ENCODE data around the gene COMMD4.
A peak's percentile ranks its signal among the peaks of the same experiment; 100 is the strongest.
"Not testable (repeated sequence)": the region's sequence is repeated elsewhere in the genome, so short reads cannot be mapped to it uniquely, and the experiment has no call there.

The COMMD4 gene

DNA sequence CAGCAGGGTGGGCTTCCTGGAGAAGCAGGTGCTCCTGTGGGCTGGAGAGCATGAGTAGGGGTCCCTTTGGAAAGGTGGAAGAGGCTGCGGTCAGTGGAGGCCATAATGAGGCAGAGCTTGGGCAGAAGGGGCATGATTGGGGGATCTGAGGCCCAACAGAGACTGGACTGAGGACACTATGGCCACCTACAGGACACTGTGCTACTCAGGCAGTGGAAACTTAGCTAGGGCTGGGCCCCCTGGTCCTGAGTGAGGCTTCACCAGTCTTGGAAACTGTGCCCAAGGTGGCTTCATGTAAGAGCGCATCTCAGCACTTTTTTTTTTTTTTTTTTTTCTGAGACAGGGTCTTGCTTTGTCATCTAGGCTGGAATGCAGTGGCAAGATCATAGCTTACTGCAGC, 6.3 kb upstream of the COMMD4 start:
- DNase-seq (ENCODE audit: low read depth in 1 of 2, low spot score in 1 of 2), result no peak

DNA sequence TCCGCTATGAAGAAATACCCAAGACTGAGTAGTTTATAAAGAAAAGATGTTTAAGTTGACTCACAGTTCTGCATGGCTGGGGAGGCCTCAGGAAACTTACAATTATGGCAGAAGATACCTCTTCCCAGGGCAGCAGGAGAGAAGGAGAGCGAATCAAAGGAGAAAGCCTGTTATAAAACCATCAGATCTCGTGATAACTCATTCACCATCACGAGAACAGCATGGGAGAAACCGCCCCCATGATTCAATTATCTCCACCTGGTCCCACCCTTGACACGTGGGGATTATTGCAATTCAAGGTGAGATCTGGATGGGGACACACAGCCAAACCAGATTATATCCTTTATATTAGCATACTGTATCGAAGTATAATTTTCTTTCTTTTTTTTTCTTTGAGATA, 3.8 kb upstream of the COMMD4 start:
- DNase-seq (ENCODE audit: low read depth in 1 of 2, low spot score in 1 of 2), result not testable (repeated sequence)

DNA sequence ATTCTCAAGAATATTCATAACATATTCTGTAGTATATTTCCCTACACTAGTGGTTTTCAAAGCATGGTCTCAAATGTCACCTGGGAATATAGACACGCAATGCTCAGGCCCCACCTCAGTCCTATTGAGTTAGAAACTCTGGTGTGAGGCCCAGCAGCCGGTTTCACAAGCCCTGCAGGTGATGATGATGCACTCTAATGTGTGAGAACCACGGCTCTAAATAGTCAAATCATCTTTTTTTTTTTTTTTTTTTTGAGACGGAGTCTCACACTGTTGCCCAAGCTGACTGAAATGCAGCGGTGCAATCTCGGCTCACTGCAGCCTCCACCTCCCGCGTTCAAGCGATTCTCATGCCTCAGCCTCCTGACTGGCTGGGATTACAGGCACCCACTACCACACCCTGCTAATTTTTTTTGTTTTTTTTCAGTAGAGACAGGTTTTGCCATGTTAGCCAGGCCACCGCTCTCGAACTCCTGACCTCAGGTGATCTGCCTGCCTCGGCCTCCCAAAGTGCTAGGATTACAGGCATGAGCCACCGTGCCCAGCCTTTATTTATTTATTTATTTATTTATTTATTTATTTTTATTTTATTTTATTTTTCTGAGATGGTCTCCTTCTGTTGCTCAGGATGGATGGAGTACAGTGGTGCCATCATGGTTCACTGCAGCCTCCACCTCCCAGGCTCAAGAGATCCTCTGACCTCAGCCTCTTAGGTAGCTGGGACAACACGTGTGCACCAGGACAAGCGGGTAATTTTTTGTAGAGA, 2.0 kb upstream of the COMMD4 start:
- DNase-seq (ENCODE audit: low read depth in 1 of 2, low spot score in 1 of 2), result not testable (repeated sequence)

DNA sequence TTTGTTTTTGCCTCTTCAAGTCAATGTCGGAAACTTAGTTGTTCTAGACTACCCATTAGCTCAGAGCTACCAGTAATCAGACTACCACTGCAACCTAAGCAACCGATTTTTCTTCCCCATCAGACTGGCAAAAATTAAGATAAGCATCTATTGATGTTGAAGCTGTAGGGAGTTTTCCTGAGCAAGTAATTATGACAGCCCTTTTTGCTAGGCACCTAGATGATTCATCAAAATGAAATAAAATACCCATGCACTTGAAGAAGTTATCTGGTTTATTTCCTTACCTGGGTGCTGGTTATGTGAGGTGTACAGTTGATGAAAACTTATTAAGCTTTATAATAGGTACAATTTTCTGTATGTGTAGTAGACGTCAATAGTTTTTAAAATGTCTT, 554 bp upstream of the COMMD4 start:
- no peak for DNase-seq (ENCODE audit: low read depth in 1 of 2, low spot score in 1 of 2)

DNA sequence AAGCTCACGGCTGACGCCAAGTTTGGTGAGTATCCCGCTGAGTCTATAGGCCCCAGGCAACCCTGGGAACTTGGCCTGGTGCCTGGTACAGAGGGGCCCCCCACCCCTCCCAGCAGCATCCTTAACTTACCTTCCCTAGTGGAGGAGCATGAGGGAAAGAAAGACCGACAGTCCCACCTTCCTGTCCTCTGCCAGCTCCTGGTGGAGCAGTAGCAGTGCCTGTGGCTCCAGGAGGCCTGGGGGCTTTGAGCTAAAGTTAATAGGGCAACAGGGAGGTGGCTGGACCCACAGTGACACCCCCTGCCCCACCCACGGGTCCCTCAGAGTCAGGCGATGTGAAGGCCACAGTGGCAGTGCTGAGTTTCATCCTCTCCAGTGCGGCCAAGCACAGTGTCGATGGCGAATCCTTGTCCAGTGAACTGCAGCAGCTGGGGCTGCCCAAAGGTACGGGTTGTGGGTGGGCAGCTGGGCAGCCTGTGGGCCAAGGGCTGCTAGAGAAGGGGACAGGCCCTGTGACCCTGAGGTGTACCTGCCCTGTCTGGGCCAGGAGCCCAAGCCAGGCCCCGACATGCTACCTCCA, 2.9 kb downstream of the COMMD4 start:
- no peak for DNase-seq (ENCODE audit: low read depth in 1 of 2, low spot score in 1 of 2)

DNA sequence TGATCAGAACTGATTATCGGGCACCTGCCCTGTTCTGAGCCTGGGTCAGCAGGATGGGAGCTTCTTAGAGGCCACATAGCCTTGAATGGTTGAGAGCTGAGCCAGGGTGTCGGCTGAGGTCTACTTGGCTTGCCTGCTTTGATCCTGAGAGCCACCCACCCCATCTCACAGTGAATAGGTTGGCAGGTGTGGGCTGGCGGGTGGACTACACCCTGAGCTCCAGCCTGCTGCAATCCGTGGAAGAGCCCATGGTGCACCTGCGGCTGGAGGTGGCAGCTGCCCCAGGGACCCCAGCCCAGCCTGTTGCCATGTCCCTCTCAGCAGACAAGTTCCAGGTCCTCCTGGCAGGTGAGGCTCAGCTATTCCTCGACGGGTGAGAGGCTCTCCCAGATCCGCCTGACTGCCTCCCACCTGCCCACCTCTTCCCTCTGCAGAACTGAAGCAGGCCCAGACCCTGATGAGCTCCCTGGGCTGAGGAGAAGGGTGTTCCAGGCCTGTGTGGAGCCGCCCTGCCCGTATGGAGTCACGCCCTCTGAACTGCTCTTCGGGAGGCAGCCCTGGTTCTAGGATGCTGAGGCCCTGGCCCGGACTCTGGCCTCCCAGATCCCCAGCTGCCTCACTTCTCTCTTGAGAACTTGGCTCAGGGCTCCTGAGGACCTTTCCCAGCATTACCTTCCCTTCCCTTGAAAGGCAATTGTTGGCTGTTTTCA, 3.8 kb downstream of the COMMD4 start:
- DNase-seq (ENCODE audit: low read depth in 1 of 2, low spot score in 1 of 2), result no peak

DNA sequence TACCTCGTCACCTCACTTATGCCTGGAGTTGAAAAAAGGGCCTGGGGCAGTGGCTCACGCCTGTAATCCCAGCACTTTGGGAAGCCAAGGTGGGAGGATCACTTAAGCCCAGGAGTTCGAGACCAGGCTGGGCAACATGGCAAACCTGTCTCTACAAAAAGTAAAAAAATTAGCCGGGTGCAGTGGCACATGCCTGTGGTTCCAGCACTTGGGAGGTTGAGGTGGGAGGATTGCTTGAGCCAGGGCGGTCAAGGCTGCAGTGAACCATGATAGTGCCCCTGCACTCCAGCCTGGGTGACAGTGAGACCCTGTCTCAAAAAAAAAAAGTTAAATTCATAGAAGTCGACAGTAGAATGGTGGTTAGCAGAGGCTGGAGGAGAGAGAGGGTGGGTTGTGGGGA, 6.4 kb downstream of the COMMD4 start:
- DNase-seq (ENCODE audit: low read depth in 1 of 2, low spot score in 1 of 2), result no peak

DNA sequence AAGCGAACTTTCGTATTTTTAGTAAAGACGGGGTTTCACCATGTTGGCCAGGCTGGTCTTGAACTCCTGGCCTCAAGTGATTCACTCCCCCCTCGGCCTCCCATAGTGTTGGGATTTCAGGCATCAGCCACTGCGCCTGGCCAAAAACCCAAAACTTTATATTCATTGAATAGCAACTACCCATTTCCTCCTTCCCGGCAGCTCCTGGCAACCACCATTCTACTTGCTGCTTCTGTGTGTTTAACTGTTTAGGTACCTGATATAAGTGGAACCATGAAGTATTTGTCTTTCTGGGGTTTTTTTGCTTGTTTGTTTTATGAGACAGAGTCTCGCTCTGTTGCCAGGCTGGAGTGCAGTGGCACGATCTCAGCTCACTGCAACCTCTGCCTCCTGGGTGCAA, 8.1 kb downstream of the COMMD4 start:
- DNase-seq (ENCODE audit: low read depth in 1 of 2, low spot score in 1 of 2), result not testable (repeated sequence)

DNA sequence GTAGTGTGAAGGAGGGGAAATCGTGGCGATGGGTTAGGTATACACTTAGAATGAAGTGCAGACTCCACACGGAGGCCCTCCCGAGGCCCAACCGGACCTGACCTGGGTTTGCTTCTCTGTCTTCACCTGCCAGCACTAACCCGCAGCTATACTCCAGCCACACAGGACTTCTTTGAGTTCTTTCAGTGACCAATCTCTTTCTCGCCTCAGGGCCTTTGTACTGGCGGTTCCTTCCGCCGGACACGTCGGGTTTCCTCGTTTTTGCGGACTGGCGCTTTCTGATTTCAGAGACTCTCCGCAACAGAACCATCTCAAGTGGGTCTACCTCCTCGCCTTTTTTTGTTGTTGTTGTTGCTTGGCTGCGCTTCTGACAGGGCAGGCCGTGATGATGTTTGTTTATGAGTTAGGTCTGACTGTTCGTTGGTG, 10.9 kb downstream of the COMMD4 start, which contains the start of gene NEIL1:
NEIL1 (plus strand) TSS at position 244 of the 426 bp plus-strand sequence. CDS start 1,867 bp downstream, outside the sequence.
- no peak for DNase-seq (ENCODE audit: low read depth in 1 of 2, low spot score in 1 of 2)

DNA sequence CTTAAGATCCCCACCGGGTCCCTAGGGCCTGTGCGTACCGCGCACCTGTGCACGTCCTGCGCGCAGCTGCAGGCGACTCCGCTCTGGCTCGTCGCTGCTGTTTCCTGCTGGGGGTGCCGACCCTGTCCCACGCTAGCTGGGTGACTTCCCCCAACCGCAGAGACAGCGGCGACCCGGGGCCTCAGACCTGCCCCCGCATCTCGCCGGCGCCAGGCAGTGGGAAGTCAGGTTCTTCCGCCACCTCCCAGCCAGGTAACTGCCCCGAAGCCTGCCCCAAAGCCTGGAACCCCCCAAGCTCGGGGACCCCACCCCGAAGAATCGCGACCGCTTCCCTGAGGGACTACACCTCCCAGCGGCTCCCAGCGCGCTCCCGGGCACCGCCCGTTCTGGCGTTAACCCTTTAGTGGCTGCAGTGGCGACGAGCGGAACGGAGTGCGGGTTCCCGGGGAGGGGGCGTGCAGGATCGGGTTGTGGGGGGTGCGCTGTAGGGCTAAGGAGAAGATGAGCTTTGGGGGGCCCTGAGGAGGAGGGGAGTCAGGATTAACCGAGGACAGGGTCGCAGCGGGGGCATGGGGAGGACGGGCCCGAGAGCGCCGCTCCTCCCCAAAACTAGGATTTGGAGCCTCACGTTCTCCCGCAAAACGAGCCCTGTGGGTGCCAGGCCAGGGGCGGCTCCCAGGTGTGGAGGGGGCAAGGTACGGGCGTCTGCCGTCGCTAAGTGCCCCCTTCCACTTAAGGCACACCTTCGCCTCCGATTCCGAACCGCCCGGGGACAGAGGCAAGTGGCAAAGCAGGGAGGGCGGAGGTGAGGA, 11.6 kb downstream of the COMMD4 start:
- DNase-seq (ENCODE audit: low read depth in 1 of 2, low spot score in 1 of 2), result peak in 1 of 2 donors; percentile 30

DNA sequence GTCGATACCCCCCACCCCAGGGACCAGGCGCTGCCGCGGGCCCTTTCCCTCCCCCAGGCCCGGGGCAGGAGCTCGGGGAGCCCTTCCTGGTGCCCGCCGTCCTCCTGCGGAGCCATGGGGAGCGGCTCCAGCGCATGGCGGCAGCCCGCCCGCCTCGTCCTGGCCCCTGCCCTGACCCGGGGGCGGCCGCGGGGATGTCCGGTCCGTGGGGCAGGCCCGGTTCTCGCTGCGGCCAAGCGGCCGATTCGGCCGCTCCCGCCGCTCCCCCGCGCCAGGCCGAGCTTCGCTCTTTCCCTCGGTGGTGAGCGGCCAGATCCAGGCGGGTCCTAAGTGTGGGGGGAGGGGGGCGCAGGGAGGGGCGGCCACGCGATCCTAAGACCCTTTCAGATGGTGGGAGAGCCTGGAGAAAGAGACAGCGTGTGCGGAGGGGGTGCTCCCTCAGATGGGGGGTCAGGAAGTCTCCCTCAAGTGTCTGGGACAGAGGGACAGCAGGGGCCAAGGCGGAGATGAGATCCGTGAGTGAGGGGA, 12.2 kb downstream of the COMMD4 start:
- no peak for DNase-seq (ENCODE audit: low read depth in 1 of 2, low spot score in 1 of 2)

DNA sequence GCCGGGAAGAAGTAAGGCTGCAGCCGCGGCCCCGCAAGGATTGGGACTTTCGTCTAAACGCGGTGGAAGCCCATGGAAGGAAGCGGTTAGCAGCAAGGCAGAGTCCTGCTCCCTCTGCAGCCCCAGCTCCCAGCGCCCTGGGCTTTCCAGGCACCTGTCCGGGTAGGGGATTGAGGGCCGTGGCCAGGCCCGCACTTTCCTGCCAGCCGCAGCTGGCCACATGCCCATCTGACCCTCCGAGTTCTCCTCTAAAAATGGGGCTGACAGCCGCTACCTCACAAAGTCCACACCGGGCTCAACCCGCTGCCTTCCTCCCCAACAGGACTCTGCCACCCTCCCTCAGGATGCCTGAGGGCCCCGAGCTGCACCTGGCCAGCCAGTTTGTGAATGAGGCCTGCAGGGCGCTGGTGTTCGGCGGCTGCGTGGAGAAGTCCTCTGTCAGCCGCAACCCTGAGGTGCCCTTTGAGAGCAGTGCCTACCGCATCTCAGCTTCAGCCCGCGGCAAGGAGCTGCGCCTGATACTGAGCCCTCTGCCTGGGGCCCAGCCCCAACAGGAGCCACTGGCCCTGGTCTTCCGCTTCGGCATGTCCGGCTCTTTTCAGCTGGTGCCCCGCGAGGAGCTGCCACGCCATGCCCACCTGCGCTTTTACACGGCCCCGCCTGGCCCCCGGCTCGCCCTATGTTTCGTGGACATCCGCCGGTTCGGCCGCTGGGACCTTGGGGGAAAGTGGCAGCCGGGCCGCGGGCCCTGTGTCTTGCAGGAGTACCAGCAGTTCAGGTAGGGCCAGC, 12.9 kb downstream of the COMMD4 start:
- DNase-seq (ENCODE audit: low read depth in 1 of 2, low spot score in 1 of 2), result no peak

DNA sequence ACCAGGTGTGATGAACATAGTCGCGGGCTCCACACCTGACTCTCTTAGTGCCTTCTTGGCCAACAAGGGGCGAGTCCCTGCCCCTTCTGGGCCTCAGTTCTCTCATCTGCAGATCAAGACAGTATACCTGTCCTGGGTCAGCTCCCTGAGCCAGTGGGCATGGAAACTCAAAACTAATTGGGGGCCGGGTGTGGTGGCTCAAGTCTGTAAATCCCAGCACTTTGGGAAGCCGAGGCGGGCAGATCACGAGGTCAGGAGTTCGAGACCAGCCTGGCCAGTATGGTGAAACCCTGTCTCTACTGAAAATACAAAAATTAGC, 13.4 kb downstream of the COMMD4 start:
- not testable (repeated sequence) for DNase-seq (ENCODE audit: low read depth in 1 of 2, low spot score in 1 of 2)

DNA sequence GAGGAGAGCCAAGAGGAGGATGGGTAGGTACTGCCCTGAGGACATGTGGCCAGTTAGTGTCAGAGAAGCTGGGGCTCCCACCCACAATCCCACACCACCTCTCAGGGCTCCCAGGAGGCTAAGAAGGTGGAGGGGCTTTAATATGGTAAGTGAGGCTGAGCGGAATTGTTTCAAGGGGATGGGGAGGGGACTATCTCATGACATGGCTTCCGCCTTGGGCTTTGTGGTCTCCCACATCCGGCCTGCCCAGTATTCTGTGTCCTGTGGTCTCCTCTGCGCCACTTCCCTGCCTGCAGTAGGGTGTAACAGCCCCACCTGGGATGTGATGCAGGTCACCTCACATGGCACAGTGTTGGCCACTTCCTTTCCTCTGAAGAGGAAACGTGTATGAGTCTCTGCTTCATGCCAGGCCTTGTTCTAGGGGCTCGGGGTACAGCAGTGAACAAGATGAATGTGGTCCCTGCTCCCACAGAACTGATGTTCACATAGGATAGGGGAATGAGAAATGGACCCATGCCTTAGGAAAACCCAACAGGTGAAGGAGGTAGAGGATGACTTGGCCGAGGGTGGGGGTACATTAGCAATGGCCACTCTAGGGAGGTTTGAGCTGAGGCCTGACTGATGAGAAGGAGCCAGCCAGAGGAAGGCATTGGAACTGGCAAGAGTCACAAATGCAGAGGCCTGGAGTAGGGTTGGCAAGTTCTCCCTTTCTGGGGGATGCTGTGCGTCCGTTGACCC, 14.2 kb downstream of the COMMD4 start:
- peak; percentile 47 to 51 for DNase-seq (ENCODE audit: low read depth in 1 of 2, low spot score in 1 of 2)

DNA sequence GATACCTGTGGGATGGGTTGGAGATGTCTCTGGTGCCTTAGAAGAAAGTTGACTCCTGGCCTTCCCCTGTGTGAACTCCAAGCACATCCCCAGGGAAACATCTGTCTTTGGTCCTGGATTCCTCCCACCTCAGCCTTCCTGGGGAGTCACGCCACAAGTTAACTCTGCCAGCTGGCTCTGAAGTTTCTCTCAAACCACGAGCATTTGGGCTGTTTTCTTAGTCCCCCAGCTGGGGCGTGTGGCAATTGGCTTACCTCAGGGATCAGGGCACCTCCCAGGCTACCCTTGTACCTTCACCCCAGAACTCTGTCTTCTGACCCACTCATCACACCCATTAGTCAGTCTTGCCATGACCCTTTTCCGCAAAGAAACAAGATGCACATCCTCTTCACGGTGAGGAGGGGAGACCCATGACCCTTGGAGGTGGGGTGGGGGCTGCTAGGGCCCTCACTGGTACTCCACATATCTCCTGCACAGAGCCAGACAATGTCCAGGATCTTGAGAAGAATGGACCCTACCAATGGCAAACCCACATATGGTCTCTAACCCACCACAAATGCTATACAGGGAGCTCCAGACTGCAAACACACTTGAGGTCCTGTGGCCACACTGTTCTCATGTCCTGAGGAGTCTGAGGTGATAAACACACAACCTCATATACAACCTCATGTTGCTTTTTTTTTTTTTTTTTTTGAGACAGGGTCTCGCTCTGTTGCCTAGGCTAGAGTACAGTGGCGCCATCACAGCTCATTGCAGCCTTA, 14.9 kb downstream of the COMMD4 start:
- DNase-seq (ENCODE audit: low read depth in 1 of 2, low spot score in 1 of 2), result no peak

DNA sequence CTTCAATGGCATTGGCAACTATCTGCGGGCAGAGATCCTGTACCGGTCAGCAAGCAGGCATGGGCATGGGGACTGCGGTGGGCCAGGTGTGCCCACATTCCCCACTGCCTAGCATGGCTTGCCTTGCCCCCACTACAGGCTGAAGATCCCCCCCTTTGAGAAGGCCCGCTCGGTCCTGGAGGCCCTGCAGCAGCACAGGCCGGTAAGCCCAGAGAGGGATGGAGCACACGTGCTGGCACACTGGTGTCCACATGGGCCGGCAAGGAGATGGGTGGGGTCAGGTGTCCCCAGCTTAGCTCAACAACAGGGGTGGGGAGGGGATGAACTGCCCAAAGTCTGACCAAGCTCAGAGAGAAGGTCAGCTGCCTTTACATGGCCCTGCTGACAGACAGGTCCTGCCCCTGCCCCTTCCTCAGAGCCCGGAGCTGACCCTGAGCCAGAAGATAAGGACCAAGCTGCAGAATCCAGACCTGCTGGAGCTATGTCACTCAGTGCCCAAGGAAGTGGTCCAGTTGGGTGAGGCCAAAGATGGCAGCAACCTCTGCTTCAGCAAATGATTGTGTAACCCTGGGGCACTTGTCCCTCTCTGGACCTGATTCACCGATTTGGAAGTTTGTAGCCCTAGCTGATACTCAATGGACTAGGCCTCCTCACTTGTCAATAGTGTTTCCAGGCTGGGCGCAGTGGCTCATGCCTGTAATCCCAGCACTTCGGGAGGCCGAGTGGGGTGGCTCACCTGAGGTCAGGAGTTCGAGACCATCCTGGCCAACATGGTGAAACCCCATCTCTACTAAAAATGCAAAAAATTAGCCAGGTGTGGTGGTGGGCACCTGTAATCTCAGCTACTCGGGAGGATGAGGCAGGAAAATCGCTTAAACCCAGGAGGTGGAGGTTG, 16.6 kb downstream of the COMMD4 start:
- DNase-seq (ENCODE audit: low read depth in 1 of 2, low spot score in 1 of 2), result no peak

DNA sequence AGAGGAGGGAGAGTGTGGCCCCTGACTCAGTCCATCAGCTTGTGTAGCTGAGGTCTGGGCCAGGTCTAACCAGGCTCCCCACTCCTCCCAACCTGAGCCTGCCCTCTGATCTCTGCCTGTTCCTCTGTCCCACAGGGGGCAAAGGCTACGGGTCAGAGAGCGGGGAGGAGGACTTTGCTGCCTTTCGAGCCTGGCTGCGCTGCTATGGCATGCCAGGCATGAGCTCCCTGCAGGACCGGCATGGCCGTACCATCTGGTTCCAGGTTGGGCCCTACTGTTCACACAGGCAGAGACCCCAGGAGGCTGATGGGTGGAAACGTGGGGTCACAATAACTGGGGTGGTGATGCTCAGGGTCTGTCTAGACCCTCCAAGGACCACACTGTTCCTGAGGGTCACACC, 17.7 kb downstream of the COMMD4 start:
- DNase-seq (ENCODE audit: low read depth in 1 of 2, low spot score in 1 of 2), result no peak

DNA sequence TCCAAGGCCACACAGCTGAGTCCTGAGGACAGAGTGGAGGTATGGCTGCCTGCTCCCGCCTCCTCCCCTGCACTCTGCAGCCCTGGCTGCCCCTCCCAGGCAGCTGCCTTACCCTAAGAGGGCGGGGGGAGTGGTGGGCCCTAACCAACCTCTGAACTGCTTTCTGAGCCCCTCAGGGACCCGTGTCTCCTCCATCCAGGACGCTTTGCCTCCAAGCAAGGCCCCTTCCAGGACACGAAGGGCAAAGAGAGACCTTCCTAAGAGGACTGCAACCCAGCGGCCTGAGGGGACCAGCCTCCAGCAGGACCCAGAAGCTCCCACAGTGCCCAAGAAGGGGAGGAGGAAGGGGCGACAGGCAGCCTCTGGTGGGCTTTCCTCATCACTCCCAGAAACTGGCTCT, 18.6 kb downstream of the COMMD4 start:
- no peak for DNase-seq (ENCODE audit: low read depth in 1 of 2, low spot score in 1 of 2)
